Heart right ventricle (tissue), 16 donors: Measurements from ENCODE around the gene TEX101. TPM values are rescaled to one million over a fixed set of nuclear protein-coding genes. Genes with fewer than 3 reads are reported as not detected.
A peak's percentile ranks its signal among the peaks of the same experiment; 100 is the strongest.

Experiments
- ATAC-seq, 8 donors: fragments of 200-7000 bp; cut with Tn5 transposase; one replicate each; pipeline ENCODE4 v1.9.1; 2020; ENCODE audit warnings: mild to moderate bottlenecking in 8 of 8, moderate library complexity in 8 of 8, moderate number of reproducible peaks in 1 of 8
- DNase-seq, 2 donors: peaks; one replicate each; pipeline ENCODE4 v3.0.0-alpha.2; 2020
- H3K27ac ChIP-seq, 10 donors: fragments of 200-600 bp; sonication (generic) in 2 of 10; one replicate each; pipeline versions ENCODE4 v1.5.0 to v1.8.0; 2020 to 2022; ENCODE audit warnings: mild to moderate bottlenecking in 3 of 10
- H3K27me3 ChIP-seq, 7 donors: fragments of 200-600 bp; one replicate each; pipeline ENCODE4 v1.8.0; 2021 to 2022; ENCODE audit warnings: mild to moderate bottlenecking in 2 of 7
- H3K36me3 ChIP-seq, 9 donors: fragments of 200-600 bp; sonication (generic) in 1 of 9; one replicate each; pipeline versions ENCODE4 v1.5.0 to v1.8.0; 2020 to 2022; ENCODE audit warnings: mild to moderate bottlenecking in 2 of 9
- H3K4me1 ChIP-seq, 9 donors: fragments of 200-600 bp; sonication (generic) in 1 of 9; one replicate each; pipeline versions ENCODE4 v1.5.0 to v1.8.0; 2020 to 2022; ENCODE audit warnings: mild to moderate bottlenecking in 4 of 9
- H3K4me3 ChIP-seq, 10 donors: fragments of 200-600 bp; sonication (generic) in 2 of 10; one replicate each; pipeline versions ENCODE4 v1.5.0 to v1.8.0; 2020 to 2022; ENCODE audit warnings: mild to moderate bottlenecking in 7 of 10, moderate library complexity in 2 of 10
- H3K9me3 ChIP-seq, 11 donors: fragments of 200-600 bp in 10 of 11; sonication (generic) in 2 of 11; one replicate each; pipeline versions ENCODE4 v1.5.0 to v1.8.0; 2013 to 2022; ENCODE audit warnings: mild to moderate bottlenecking in 2 of 11, control low read depth in 1 of 11, moderate library complexity in 1 of 11
- WGBS, 2 donors: extraction: QIAGEN DNeasy Blood & Tissue Kit; methylation state at CpG; one replicate each; pipeline ENCODE4 v1.1.7; 2013; ENCODE audit warnings: inconsistent platforms in 1 of 2; 5-methylcytosine and 5-hydroxymethylcytosine counted together
- intact Hi-C, 10 donors: fragments of 100-400 bp; cut with DNase I; formaldehyde crosslinking; loops; one replicate each; pipeline versions ENCODE4 v1.11.1 to v1.14.2; 2022
- polyA plus RNA-seq, 2 donors: library from polyadenylated mRNA; stranded (reverse); fragments of 200-250 nt; gene quantifications; one replicate each; pipeline ENCODE4 v1.2.3, GENCODE V29; 2013
- total RNA-seq, 10 donors: library from RNA; stranded (reverse); fragmentation: NEBNext Ultra II Directional in 3 of 10; extraction: Animal tissue kit (Norgen Biotek cat#: 25700) in 3 of 10; gene quantifications; one replicate each; pipeline versions ENCODE4 v1.2.1 to v1.2.4, GENCODE V29; 2021 to 2023
- TF ChIP-seq, protein P1 (sequence below), 9 donors: fragments of 200-600 bp; sonication (generic) in 2 of 9; IDR thresholded peaks; one replicate each; pipeline versions ENCODE4 v1.5.0 to v1.8.0; 2021 to 2022; ENCODE audit warnings: antibody characterized with exemption in 9 of 9, mild to moderate bottlenecking in 5 of 9, moderate library complexity in 1 of 9
- donor health status: Arrhythmogenic right ventricular cardiomyopathy.
- donor health status: ischemic (EF 13 %, LVEDD 7.1; RV severe dilation, severe dysfunction).
- donor health status: healthy with polysubstance abuse.
- donor health status: DM: no; HTN: yes; CAD: no.
- donor health status: DM: no; HTN: no; CAD: no.
- donor health status: ischemic (EF 25% LVEDD 6.9; RV normal size, moderate dysfunction).
- donor health status: ischemic (EF 25% LVEDD 5.7; RV mildly dilated, moderate dysfunction).
- donor health status: healthy.
- donor health status: DM: yes; HTN: yes; CAD: no.
- donor health status: Ischemic cardiomyopathy.
- donor health status: ischemic (EF 35%, LVEDD 5.7; RV mildly dilated, moderate dysfunction).
- donor health status: nonischemic (EF 11% LVEDD 7.7; RV severe dilation, severe dysfunction).
- donor health status: DM: yes; HTN: yes; CAD: no.
- donor health status: PGD.
- donor health status: ischemic (EF 29% LVEDD 5.4; RV normal size, mild dysfunction).
- donor health status: nonischemic (EF 23%, LVEDD 6.1; RV moderate dilation, normal function).

TEX101 gene
- total and polyA plus RNA-seq, 12 donors: not detected

DNA sequence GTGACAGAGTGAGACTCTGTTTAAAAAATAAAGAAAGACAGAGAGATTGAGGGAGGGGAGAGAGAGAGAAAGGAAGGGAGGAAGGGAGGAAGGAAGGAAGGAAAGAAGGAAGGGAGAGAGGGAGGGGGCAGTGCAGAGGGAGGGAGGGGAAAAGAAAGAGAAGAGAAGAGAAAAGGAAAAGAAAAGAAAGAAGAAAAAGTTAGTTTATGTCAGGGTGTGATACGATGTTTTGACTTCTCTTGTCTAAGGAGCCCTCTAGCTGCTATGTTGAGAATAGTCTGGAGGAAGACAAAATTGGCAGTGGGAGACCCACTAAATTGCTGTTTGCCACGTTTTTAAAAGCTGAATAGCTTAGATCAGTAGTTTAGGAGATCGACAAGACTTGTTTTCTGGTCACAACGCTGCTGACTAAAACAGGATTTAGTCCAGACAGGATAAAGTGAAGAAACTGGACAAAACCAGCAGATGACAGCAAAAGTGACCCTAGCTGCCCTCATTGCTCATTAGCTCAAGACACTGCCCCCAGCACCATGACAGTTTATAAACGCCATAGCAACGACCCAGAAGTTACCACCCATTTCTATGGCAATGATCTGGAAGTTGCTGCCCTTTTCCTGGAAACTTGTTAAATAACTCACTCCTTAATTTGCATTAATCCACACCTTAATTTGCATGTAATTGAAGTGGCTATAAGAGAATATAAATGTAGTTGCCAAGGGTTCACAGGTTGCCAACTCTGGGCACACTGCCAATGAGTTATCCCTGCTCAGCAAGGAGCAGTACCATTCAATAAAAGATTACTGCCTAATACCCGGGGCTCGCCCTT, 11.1 kb downstream of the TEX101 start:
- Histone ChIP-seq H3K27me3 (no peaks in the 10 kb centered on the region), H3K9me3 (no peaks in the 10 kb centered on the region), H3K27ac (no peak overlapping the region), H3K4me1 (peaks cover 0 to 10% (median 0%) of the 10 kb centered on the region in 9 donors), H3K36me3 (no peaks in the 10 kb centered on the region), H3K4me3 (no peak overlapping the region)
- TF ChIP-seq, protein P1, sequence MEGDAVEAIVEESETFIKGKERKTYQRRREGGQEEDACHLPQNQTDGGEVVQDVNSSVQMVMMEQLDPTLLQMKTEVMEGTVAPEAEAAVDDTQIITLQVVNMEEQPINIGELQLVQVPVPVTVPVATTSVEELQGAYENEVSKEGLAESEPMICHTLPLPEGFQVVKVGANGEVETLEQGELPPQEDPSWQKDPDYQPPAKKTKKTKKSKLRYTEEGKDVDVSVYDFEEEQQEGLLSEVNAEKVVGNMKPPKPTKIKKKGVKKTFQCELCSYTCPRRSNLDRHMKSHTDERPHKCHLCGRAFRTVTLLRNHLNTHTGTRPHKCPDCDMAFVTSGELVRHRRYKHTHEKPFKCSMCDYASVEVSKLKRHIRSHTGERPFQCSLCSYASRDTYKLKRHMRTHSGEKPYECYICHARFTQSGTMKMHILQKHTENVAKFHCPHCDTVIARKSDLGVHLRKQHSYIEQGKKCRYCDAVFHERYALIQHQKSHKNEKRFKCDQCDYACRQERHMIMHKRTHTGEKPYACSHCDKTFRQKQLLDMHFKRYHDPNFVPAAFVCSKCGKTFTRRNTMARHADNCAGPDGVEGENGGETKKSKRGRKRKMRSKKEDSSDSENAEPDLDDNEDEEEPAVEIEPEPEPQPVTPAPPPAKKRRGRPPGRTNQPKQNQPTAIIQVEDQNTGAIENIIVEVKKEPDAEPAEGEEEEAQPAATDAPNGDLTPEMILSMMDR (IDR thresholded peaks at IDR 0.05): peak in 7 of 9 donors; percentile 24 to 49 (median 47)
- DNase-seq: no peak
- 27 to 34% methylated on average over 8 of the region's 8 CpGs for WGBS, 2 donors
- ATAC-seq: peak in 1 of 8 donors; percentile 48
- intact Hi-C loops: no loop called here

GRCh38 chr19:43429395-43429794, 14.7 kb downstream of the TEX101 start:
- H3K27ac ChIP-seq: no peak overlapping the region
- TF ChIP-seq, protein P1 (IDR thresholded peaks at IDR 0.05): no peak
- DNase-seq (no peak), ATAC-seq (no peak)
- no peaks in the 10 kb centered on the region for H3K27me3 ChIP-seq
- intact Hi-C loops: no loop called here
- no peaks in the 10 kb centered on the region for H3K9me3 ChIP-seq
- peaks cover 0 to 17% (median 0%) of the 10 kb centered on the region in 9 donors for H3K4me1 ChIP-seq
- no peaks in the 10 kb centered on the region for H3K36me3 ChIP-seq
- 92 to 93% methylated on average over 7 of the region's 7 CpGs for WGBS, 2 donors
- no peak overlapping the region for H3K4me3 ChIP-seq

GRCh38 chr19:43430142-43430710, 15.5 kb downstream of the TEX101 start:
- DNase-seq (no peak), ATAC-seq (peak in 1 of 8 donors; percentile 47)
- TF ChIP-seq, protein P1 (IDR thresholded peaks at IDR 0.05): peak in 1 of 9 donors; percentile 8
- Histone ChIP-seq H3K36me3 (no peaks in the 10 kb centered on the region), H3K9me3 (no peaks in the 10 kb centered on the region), H3K27ac (no peak overlapping the region), H3K4me1 (peaks cover 0 to 17% (median 0%) of the 10 kb centered on the region in 9 donors), H3K27me3 (peaks cover 0 to 4% (median 0%) of the 10 kb centered on the region in 7 donors), H3K4me3 (no peak overlapping the region)
- intact Hi-C loops: no loop called here
- 63 to 68% methylated on average over 6 of the region's 6 CpGs for WGBS, 2 donors

- no peak for ATAC-seq
- TF ChIP-seq, protein P1 (IDR thresholded peaks at IDR 0.05): no peak
Measured at GRCh38 chr19:43430976-43431375, 16.3 kb downstream of the TEX101 start.

More at GRCh38 chr19:43430976-43431375, 16.3 kb downstream of the TEX101 start:
- H3K4me1 ChIP-seq: peaks cover 0 to 17% (median 0%) of the 10 kb centered on the region in 9 donors
- no peaks in the 10 kb centered on the region for H3K9me3 ChIP-seq
- DNase-seq: no peak
- H3K4me3 ChIP-seq: no peak overlapping the region
- WGBS, 2 donors: 89% methylated on average over 9 of the region's 9 CpGs
- no peak overlapping the region for H3K27ac ChIP-seq
- intact Hi-C loops: no loop called here
- peaks cover 0 to 4% (median 0%) of the 10 kb centered on the region in 7 donors for H3K27me3 ChIP-seq
- H3K36me3 ChIP-seq: no peaks in the 10 kb centered on the region
